Neural progenitor cell (in vitro differentiated cells): Measurements from ENCODE around the gene IQUB.

Experiments used
- EZH2 ChIP-seq: fragments of 200-600 bp; sonication (generic); IDR thresholded peaks from 2 replicates; pipeline ENCODE4 v1.6.1; 2017; ENCODE audit warnings: antibody characterized with exemption, mild to moderate bottlenecking, moderate library complexity
- EZH2phosphoT487 ChIP-seq: fragments of 200-600 bp; sonication (generic); IDR thresholded peaks from 2 replicates; pipeline ENCODE4 v1.6.1; 2017; ENCODE audit warnings: antibody characterized with exemption
- TF ChIP-seq, protein P1 (sequence below): fragments of 200-600 bp; sonication (generic); IDR thresholded peaks from 2 replicates; pipeline ENCODE4 v1.5.1; 2017; ENCODE audit warnings: antibody characterized with exemption, mild to moderate bottlenecking

DNA sequence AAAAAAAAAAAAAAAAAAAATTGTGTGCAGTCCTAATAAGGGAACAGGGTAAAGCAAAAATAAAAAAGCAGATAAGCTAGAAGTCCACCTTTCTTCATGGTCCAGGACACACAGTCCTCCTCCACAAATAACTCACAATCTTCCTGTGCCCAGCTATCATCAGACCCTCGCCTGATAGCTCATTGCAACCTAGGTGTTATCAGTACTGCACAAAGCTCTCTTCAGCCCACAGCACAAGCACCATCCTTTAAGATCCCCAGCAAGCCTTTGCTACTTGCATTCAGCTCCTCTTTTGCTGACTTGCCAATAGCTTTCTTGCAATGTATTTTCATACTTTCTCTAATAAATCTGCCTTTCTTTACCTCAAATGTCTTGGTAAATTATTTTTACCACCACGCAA lies 18.2 kb upstream of the IQUB start:
- TF ChIP-seq, protein P1, sequence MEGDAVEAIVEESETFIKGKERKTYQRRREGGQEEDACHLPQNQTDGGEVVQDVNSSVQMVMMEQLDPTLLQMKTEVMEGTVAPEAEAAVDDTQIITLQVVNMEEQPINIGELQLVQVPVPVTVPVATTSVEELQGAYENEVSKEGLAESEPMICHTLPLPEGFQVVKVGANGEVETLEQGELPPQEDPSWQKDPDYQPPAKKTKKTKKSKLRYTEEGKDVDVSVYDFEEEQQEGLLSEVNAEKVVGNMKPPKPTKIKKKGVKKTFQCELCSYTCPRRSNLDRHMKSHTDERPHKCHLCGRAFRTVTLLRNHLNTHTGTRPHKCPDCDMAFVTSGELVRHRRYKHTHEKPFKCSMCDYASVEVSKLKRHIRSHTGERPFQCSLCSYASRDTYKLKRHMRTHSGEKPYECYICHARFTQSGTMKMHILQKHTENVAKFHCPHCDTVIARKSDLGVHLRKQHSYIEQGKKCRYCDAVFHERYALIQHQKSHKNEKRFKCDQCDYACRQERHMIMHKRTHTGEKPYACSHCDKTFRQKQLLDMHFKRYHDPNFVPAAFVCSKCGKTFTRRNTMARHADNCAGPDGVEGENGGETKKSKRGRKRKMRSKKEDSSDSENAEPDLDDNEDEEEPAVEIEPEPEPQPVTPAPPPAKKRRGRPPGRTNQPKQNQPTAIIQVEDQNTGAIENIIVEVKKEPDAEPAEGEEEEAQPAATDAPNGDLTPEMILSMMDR, result no peak
- TF ChIP-seq EZH2 (no peak), EZH2phosphoT487 (no peak)
